Renal pelvis (tissue), 4 donors: ENCODE measurements around the gene TECTA. TPM values are rescaled to one million over a fixed set of nuclear protein-coding genes. Genes with fewer than 3 reads are reported as not detected.
A peak's percentile ranks its signal among the peaks of the same experiment; 100 is the strongest.
"Not testable (repeated sequence)": the region's sequence is repeated elsewhere in the genome, so short reads cannot be mapped to it uniquely, and the experiment has no call there.

Source experiments
- DNase-seq: peaks from one replicate; pipeline ENCODE4 v3.0.0-alpha.2; 2013
- polyA plus RNA-seq, 3 donors: library from polyadenylated mRNA; unstranded; fragments of 120-200 nt; gene quantifications; one replicate each; pipeline ENCODE4 v1.2.1, GENCODE V29; 2013; ENCODE audit not compliant: insufficient read length in 3 of 3

TECTA gene
- polyA plus RNA-seq, 3 donors: 2.0 to 2.7 (median 2.4) TPM

DNA sequence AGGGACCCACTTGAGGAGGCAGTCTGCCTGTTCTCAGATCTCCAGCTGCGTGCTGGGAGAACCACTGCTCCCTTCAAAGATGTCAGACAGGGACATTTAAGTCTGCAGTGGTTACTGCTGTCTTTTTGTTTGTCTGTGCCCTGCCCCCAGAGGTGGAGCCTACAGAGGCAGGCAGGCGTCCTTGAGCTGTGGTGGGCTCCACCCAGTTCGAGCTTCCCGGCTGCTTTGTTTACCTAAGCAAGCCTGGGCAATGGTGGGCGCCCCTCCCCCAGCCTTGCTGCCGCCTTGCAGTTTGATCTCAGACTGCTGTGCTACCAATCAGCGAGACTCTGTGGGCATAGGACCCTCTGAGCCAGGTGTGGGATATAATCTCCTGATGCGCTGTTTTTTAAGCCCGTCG, 76.6 kb downstream of the TECTA start:
- DNase-seq: not testable (repeated sequence)

DNA sequence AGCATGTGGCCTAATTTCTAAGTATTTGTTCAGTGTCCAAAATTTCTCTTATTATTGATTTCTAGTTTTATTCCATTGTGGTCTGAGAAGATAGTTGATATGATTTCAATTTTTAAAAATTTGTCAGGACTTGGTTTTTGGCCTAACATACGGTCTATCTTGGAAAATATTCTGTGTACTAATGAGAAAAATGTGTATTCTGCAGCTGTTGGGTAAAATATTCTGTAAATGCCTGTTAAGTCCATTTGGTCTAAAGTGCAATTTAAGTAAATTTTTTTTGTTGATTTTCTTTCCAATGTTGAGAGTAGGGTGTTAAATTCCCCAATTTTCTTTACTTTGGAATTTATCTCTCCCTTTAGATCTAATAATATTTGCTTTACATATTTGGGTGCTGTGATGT, 78.3 kb downstream of the TECTA start:
- DNase-seq: no peak

DNA sequence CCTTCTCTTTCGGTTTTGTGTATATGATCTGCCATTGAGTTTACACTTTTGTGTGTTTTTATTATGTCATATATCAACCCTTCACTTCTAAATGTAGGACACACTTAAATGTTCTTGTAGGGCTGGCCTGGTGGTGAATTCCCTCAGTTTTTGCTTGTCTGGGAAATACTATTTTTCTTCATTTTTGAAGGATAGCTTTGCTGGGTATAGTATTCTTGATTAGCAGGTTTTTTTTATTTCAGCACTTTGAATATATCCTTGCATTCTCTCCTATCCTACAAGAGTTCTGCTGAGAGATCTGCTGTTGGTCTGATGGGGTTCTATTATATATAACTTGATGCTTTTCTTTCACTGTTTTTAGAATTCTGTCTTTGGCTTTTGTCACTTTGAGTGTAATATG, 79.1 kb downstream of the TECTA start:
- DNase-seq: no peak

DNA sequence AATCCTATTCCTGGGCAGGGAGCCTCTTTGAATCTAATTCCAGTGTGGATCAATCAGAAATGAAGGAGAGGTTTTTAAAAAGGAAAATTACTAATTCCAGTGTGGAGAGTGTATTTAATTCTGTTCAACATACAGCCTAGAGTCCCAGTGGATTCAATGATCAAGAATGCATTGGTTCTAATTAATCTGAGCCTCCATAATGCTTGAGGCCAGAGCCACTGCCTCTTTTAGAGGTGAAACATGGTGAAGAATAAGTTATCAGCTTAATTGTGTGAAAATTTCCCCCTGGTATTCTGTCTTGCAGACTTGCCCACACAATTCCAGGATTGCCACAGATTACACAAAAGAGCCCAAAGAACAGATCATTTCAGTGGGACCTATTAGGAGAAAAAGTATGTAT, 87.7 kb downstream of the TECTA start:
- no peak for DNase-seq

DNA sequence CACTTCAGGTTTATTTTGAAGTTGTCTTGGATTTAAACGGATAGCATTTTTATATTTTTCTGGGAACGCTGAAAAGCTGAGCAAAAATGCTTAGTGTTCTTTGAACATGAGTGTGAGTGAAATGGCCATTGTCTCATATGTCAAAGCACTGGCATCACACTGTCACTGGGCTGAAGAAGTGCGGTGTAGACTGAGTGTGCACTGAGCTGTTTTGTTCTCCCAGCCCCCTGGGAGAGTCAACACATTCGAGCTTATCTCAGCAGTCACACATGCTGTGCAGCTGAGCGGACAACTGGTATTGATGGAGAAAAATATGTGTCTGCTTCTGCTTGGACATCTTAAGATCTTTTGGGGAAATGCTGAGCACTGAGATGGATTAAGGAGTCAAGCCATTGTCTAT, 90.8 kb downstream of the TECTA start:
- DNase-seq: no peak

DNA sequence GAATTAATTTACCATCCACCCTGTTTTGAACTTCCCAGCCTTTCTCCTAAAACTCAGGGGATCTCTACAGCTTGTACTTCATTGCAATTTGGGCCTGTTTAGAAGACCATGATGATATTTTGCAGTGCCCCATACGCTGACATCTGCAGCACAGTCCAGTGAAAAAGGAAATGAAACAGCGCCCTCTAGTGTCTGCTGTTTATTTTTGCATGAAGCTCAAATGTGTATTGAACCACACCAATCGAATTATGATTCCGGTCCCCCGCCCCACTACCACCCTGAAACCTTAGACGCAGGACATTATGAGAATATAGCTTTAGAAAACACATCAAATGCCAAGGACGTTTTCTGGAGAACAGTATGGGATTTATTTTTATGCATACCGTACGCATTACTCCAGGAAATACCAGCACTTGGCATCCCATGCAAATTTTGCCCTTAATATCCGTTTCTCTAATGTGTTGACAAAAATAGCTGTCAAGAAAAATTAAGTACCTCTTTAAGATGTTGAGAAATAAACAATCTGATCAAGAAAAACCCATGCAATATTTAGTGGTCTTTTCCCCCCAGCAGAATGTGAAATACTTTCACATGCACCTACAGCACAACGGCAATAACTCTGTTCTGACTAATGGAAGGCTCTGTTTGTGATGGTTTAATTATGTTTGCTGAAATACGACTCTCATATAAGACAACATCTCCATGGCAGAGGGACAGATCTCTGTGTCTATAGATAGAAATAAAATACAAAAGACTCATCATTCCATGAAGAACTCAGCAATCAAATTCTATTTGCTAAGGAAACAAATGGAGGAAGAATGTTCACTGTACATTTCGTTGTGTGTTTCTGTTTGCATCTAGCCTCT, 93.9 kb downstream of the TECTA start:
- peak; percentile 78 for DNase-seq

DNA sequence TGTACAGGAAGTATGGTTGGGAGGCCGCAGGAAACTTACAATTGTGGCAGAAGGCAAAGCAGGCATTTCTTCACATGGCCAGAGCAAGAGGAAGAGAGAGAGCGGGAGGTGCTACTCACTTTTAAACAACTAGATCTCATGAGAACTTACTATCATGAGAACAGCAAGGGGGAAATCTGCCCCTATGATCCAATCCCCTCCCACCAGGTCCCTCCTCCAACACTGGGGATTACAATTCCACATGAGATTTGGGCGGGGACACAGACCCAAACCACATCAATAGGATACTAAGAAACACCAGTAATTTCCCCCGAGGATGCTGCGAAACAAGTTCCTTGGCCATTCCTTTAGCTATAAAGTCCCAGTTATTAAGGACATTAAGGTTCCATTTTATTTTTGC, 97.4 kb downstream of the TECTA start:
- no peak for DNase-seq

DNA sequence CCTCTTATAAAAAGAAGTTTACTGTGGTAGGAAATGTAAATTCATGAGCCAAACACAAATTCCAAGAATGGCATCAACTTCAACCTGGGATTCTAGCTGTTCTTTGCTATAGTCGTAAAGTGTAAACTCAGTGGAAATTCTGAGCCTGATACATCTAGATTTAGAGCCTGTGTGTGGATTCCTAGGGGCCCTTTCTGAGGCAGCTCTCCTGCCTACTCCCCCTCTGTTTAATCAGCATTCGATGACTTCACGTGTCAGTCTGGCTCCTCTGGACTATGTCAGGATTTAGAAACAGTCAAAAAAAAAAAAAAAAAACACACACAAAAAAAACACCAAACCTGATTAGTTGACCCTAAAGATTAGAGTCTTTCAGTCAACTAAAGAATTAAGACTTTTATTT, 98.5 kb downstream of the TECTA start:
- peak; percentile 31 for DNase-seq

DNA sequence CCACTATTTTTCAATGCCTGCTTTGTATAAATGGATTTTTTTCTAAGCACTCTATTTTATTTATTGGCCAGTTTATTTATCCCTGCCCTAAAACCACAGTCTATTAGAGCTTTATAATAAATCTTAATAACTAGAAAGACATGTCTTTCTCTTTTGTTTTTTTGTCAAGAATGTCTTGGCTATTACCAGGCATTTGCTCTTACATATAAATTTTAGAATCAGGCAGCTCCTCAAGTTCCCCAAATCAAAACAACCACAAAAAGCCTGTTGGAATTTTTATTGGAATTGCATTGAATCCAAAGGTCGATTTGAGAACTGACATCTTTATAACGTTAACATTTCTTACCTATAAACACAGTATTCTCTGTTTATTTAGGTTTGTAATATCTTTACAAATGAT, 105.8 kb downstream of the TECTA start:
- DNase-seq: peak; percentile 22

DNA sequence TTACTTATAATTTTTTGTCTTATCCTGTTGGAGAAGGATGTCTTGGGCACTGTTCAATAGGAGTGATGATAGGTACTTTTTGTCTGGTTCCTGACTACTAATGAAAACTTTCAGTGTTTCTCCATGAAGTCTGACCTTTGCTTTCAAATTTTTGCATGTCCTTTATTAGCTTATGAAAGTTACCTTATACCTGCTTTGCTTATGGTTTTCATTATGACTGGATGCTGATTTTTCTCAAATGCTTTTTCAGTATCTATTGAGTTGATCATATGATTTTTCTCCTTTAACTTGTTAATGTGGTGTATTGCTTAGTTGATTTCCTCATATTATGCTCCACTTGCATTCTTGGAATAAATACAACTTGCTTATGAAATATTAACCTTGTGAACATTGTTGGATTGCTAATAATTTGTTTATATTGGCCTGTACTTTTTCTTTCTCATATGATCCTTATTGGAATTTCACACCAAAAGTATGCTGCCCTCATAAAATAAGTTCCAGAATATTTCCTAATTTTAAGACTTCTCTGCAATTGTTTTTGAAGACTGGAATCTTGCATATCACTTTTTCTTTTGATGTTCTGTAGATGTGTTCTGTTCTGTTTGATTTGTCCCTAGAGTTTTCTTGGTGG, 106.6 kb downstream of the TECTA start:
- DNase-seq: no peak

DNA sequence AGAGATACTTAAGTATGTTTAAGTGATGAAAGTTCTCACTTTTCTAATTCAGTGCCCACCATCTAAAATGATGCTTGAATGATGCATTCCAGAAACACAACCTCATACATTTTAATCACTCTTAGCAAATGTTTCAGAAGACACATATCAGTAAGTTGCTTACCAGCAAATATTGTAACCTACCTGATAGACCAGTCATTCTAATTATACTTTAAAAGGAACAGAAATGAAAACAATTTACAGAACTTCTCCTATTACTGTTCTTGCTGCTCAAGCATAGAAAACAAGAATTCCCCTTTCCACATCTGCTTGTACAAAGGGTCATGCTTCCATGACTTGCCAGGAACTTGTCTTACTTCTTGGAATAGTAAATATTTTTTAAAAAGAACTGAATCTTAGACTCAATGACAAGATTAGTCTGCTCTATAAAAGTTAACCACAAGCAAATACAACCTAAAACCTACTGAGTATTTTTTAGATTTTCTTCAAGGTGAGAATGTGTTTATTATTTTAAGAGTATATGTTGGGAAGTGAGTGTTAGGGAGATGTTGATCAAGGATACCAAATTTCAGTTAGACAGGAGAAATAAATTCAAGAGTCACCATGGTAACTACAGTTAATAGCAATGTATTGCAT, 109.5 kb downstream of the TECTA start:
- DNase-seq: peak; percentile 56

DNA sequence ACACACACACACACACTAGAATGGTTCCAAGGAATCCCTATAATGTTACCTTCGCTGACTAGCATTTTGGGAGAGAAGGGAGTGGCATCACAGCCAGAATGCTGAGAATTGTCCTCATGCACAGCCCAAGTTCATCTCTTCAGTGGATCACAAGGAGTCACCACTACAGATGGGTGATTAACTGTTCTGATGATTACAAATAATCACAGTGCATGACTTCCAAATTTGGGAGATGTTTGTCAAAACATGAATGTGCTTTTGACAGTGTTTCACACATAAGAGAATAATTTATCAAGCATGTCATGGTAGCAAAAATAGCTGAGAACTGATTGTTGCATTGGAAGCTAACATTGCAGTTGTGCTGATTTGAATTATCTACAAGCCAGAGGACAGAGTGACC, 110.6 kb downstream of the TECTA start:
- DNase-seq: no peak

DNA sequence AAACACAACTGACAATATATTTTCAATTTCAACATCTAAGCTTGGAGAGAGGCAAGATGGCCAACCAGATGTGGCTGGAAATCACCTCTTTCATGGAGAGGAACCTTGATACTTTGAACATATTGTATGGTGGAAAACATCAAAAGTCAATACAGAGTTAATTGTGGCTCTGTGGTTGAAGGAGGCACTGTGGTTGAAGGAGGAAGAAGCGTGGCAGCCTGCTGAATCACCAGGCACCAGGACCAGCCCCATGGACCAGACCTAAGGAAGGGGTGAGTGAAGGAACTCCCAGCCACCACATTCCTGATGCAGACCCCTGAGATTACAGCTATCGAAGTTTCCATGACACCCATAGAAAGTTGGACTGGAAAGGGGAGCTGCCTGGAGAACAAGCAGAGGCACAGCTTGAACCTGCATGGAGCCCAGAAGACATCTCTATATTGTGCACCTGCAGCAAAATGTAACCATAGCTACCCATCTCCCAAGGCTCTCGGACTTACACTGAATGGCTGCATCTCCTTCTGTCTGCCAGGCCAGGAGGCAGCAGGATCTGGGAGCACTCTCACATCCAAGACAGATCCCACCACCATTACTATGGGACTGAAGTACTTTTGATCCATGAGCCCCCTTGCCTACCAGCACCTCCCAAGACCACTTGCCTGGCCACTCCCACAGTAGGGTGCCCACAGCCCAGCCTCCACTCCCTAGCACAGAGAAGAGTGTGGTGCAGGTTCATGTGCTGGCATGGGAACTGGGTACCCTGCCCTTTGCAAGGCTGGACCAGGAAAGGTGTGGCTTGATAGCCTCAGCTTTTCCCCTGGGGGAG, 111.7 kb downstream of the TECTA start:
- DNase-seq: no peak

DNA sequence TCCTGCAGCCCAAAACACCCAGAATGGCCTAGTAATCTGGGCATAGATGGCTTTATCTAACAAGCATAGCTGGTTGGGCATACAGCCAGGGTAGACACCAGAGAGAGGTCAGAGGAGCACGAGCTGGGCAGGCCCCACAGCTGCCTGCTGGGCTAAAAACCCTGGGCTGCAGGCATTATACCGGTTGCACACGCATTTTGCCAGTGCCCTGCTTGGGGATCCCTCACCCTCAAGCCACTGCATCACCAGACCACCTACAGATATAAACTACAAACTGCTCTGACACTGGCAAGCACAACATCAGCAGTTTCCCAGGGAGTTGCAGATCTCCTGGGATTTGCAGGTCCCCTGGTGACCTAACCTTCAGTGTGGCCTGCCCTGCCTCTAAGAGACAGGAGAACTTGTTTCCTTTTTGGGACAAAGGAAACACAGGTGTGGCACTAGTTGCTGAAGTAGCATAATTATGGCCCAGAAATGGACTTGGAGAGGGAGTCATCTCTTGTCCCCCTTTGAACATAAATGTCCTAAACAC, 112.4 kb downstream of the TECTA start:
- no peak for DNase-seq

DNA sequence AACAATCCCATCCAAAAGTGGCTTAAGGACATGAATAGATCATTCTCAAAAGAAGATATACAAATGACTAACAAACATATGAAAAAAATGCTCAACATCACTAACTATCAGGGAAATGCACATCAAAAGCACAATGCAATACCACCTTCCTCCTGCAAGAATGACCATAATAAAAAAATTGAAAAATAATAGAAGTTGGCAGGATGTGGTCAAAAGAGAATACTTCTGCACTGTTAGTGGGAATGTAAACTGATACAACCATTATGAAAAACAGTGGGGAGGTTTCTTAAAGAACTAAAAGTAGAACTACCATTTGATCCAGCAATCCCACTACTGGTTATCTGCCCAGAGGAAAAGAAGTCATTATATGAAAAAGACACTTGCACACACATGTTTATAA, 113.8 kb downstream of the TECTA start:
- DNase-seq: no peak

DNA sequence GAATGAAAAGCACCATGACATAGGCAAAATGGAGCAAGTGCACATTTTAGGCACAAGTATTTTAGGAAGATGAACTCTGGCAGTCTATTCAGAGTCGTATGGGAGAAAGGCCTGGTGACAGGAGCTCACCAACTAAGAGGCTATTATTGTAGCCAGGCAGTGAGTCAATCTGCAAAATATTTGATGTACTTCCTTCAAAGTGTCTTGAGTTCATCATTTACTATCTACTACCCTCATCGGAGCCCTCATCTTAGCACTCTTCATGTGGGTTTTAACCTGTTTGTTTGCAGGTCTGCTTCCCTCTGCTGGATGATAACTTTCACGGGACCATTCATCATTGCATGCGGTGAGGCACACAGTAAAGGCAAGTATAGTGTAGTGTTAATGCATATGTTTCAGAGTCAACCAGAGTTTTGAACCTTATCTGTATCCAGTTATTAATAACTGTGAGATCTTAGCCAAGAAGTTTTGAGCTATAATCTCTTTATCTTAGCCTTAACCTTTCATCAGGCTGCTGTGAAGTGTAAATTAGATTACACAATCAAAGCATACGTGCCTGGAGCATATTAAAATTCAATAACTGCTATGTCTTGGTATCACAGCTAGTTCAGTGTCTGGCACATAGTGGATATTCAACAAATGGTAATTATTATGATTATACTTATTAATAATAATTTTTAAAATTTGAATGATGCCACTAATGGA, 120.6 kb downstream of the TECTA start:
- DNase-seq: no peak

DNA sequence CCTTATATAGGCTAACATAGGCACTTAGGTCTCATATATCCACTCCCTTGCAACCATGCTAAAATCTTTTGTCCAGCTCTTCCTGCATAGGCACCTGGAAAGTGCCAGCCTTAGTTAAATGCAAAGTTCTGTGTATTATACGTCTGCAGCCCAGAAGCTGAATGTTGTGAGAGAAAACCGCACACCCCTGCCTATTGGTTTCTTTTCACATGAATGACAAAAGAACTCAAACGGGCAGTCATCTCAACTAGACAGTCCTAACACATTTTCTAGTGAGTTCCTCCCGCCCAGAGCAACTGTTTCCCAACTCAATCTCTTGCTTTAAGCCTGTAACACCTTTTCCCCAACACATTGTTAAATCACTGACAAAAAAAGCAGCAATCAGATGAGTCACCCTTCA, 122.1 kb downstream of the TECTA start:
- DNase-seq: no peak

DNA sequence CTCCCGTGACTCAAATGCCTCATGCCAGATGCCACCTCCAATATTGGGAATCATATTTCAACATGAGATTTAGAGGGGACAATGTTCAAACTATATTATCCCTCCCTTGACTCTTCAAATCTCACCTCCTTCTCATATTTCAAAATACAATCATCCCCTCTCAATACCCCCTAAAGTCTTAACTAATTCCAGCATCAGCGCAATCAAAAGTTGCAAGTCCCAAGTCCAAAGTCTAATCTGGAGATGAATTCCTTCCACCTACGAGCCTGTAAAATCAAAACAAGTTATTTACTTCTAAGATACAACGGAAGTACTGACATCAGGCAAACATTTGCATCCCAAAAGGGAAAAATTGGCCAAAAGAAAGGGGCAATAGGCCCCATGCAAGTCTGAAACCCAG, 124.3 kb downstream of the TECTA start:
- no peak for DNase-seq

DNA sequence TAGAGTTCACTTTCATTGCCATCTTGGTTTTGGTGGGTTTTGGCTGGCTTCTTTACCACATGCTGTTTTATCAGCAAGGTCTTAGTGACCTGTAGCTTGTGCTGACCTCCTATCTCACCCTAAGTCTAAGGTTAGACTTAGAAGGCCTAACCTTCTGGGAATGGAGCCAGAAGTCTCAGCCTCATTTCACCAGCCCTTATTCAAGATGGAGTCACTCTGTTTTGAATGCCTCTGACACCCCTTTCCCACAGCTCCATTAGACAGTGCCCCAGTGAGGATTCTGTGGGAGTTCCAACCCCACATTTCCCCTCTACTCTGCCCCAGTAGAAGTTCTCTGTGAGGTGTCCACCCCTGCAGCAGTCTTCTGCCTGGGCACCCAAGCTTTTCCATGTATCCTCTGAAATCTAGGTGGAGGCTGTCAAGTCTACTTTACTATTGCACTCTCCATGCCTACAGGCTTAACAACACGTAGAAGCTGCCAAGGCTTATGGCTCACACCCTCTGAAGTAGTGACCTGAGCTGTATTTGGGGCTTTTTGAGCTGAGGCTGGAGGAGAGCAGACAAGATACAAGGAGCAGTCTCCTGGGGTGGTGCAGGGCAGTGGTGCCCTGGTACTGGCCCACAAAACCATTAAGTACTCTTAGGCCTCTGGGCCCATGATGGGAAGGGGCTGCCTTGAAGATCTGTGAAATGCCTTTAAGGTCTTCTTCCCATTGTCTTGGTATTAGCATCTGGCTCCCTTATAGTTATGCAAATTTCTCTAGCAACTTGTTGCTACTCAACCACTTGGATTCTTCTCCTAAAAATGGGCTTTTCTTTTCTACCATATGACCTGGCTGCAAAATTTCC, 125.6 kb downstream of the TECTA start:
- no peak for DNase-seq

DNA sequence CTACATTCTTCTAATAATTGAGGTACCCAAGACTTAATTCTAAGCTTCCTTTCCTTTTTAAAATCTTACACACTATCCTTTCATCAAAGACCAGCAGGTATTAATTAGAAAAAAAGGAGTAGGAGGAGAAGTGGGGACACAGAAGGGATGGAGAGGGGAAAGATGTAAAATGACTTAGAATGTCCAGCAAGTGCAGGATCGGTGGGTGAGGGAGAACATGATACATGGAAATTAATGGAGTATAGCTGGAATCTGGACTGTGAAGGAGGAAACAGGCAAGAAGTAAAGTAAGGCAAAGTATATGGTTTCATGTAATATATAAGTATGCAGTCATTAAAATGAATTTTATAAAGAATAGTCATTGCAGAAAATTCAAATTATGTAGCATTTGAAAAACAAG, 127.8 kb downstream of the TECTA start:
- DNase-seq: peak; percentile 40
